Natural killer cell (primary cell): ENCODE measurements around the gene PCAT6. TPM values are rescaled to one million over a fixed set of nuclear protein-coding genes. Genes with fewer than 3 reads are reported as not detected.

Experiments
- ATAC-seq, 3 donors: fragments of 150-1000 bp in 2 of 3; fragments of 200-7000 bp in 1 of 3; cut with Tn5 transposase; 1 replicate in 1 of 3; 2 replicates in 2 of 3; pipeline ENCODE4 v1.10.0; 2021; ENCODE audit warnings: mild to moderate bottlenecking in 2 of 3, moderate library complexity in 2 of 3
- DNase-seq, 2 donors: peaks; one replicate each; pipeline versions ENCODE4 v3.0.0 to v3.0.0-alpha.2; 2013 to 2021; ENCODE audit warnings: mixed read lengths in 1 of 2
- H3K27ac ChIP-seq: one replicate; pipeline ENCODE4 v1.5.1; 2013; ENCODE audit warnings: mild to moderate bottlenecking, low read length
- H3K27me3 ChIP-seq: one replicate; pipeline ENCODE4 v1.6.1; 2013; ENCODE audit warnings: low read length; ENCODE audit not compliant: control insufficient read depth, insufficient read depth
- H3K36me3 ChIP-seq: one replicate; pipeline ENCODE4 v1.6.1; 2013; ENCODE audit warnings: low read length; ENCODE audit not compliant: control insufficient read depth, insufficient read depth
- H3K4me1 ChIP-seq: one replicate; pipeline ENCODE4 v1.6.1; 2013; ENCODE audit warnings: low read length; ENCODE audit not compliant: control insufficient read depth, insufficient read depth
- H3K4me3 ChIP-seq: one replicate; pipeline ENCODE4 v1.5.1; 2013; ENCODE audit warnings: low read length
- H3K9me3 ChIP-seq: one replicate; pipeline ENCODE4 v1.6.1; 2013; ENCODE audit warnings: low read length; ENCODE audit not compliant: control insufficient read depth, insufficient read depth
- H3K27ac Mint-ChIP-seq, 2 donors: one replicate each; pipeline ENCODE4 v1.8.0; 2022; ENCODE audit warnings: mild to moderate bottlenecking in 2 of 2, mixed read lengths in 2 of 2, moderate library complexity in 1 of 2
- H3K27me3 Mint-ChIP-seq, 2 donors: one replicate each; pipeline ENCODE4 v1.8.0; 2022; ENCODE audit warnings: low read depth in 2 of 2, mixed read lengths in 2 of 2
- H3K36me3 Mint-ChIP-seq: one replicate; pipeline ENCODE4 v1.8.0; 2022; ENCODE audit warnings: mixed read lengths
- H3K4me1 Mint-ChIP-seq, 2 donors: one replicate each; pipeline ENCODE4 v1.8.0; 2022; ENCODE audit warnings: mixed read lengths in 2 of 2
- H3K4me3 Mint-ChIP-seq: one replicate; pipeline ENCODE4 v1.8.0; 2022; ENCODE audit warnings: mild to moderate bottlenecking, moderate library complexity, mixed read lengths
- H3K9me3 Mint-ChIP-seq, 2 donors: one replicate each; pipeline ENCODE4 v1.8.0; 2022; ENCODE audit warnings: mixed read lengths in 2 of 2
- WGBS: methylation state at CpG from one replicate; pipeline ENCODE4 v1.1.7; 2013; ENCODE audit warnings: missing lambda C conversion rate; ENCODE audit not compliant: insufficient coverage; 5-methylcytosine and 5-hydroxymethylcytosine counted together
- intact Hi-C: fragments of 100-400 bp; cut with micrococcal nuclease; formaldehyde crosslinking; loops from one replicate; pipeline ENCODE4 v1.14.2; 2022
- total RNA-seq, 4 donors: library from RNA; stranded (reverse); fragments of 120-200 nt in 1 of 4; gene quantifications; one replicate each; pipeline versions ENCODE4 v1.2.3 to v1.2.4, GENCODE V29; 2013 to 2022
- TF ChIP-seq, protein P1 (sequence below): fragments of 200-600 bp; IDR thresholded peaks from one replicate; pipeline ENCODE4 v1.8.0; 2022; ENCODE audit warnings: antibody characterized with exemption

Gene PCAT6
- total RNA-seq, 3 donors from 2014 or later (not counting 1 experiment from before 2014, with no cell fraction given): 1.1 to 1.5 TPM; not detected in 1

DNA sequence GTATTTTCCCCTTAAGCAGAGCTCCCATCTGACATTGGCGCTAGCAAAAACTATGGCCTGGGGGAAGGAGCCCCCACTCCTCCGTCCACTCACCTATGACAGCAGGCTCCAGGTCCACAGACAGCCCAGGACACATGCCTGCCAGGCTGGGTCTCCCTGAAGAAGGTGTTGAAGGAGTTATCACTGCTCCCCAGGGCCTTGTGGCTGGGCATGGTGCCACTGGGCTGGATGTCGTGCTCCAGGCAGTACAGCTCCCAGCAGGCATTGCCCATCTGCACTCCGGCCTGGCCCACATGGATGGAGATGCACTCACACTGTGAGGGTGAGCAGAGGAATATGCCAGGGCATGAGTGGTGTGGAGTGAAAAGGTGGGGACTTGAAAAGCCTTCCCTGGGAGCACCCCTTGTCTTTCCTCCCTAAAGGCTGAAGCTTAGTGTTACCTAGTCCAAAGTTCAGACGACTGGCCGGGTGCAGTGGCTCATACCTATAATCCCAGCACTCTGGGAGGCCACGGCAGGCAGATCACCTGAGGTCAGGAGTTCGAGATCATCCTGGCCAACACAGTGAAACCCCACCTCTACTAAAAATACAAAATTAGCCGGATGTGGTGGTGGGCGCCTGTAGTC, 48.1 kb downstream of the PCAT6 start:
- H3K4me1 Mint-ChIP-seq: peaks cover 14% of the 10 kb centered on the region in 2 donors
- H3K9me3 Mint-ChIP-seq: no peaks in the 10 kb centered on the region
- no peaks in the 10 kb centered on the region for H3K9me3 ChIP-seq
- TF ChIP-seq, protein P1, sequence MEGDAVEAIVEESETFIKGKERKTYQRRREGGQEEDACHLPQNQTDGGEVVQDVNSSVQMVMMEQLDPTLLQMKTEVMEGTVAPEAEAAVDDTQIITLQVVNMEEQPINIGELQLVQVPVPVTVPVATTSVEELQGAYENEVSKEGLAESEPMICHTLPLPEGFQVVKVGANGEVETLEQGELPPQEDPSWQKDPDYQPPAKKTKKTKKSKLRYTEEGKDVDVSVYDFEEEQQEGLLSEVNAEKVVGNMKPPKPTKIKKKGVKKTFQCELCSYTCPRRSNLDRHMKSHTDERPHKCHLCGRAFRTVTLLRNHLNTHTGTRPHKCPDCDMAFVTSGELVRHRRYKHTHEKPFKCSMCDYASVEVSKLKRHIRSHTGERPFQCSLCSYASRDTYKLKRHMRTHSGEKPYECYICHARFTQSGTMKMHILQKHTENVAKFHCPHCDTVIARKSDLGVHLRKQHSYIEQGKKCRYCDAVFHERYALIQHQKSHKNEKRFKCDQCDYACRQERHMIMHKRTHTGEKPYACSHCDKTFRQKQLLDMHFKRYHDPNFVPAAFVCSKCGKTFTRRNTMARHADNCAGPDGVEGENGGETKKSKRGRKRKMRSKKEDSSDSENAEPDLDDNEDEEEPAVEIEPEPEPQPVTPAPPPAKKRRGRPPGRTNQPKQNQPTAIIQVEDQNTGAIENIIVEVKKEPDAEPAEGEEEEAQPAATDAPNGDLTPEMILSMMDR: no peak
- H3K4me1 ChIP-seq: peaks cover 17% of the 10 kb centered on the region
- no peak overlapping the region for H3K27ac Mint-ChIP-seq
- ATAC-seq (no peak), DNase-seq (no peak)
- H3K27me3 ChIP-seq: peaks cover 3% of the 10 kb centered on the region
- peak overlapping the region; percentile 4 for H3K4me3 Mint-ChIP-seq
- peaks cover 0 to 23% of the 10 kb centered on the region in 2 donors for H3K27me3 Mint-ChIP-seq
- H3K36me3 ChIP-seq: no peaks in the 10 kb centered on the region
- H3K27ac ChIP-seq: no peak overlapping the region
- no peak overlapping the region for H3K4me3 ChIP-seq
- no peaks in the 10 kb centered on the region for H3K36me3 Mint-ChIP-seq
- intact Hi-C loops: no loop called here
- 92% methylated on average over 10 of the region's 10 CpGs for WGBS

DNA sequence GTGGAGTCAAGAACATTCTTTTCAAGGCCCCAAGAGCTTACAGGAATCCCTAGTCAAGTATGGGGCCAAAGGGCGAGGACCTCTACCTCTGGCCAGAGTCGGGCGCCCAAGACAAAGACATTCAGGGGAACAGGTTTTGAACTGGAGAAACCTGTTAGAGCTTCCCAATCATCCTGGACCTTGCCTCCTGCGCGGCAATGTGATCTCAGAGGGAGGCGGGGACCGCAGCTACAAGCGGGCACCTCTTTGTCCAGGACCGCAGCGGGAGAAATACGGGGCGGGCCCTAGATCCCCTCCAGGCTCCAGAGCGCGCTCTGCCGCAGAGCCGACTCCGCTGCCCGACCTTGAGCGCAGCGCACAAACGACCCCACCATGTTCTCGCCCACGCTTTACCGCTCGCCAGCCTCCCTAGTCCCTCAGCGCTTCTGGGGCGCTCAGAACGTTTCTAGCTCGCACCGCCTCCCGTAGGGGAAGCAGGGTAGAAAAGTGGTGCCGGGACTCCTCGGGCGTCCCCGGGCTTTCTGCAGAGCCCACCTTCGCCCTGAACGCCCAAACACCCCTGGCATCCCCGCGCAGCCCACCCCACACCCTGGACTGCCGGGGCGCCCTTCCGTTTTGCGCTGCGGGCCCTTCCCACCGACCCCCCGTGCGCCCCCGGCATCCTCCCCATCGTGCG, 50.1 kb downstream of the PCAT6 start:
- peak overlapping the region in 1 of 2 donors; percentile 58 for H3K27ac Mint-ChIP-seq
- Histone ChIP-seq H3K4me3 (peak overlapping the region; percentile 45), H3K9me3 (no peaks in the 10 kb centered on the region), H3K4me1 (peaks cover 17% of the 10 kb centered on the region), H3K27me3 (peaks cover 3% of the 10 kb centered on the region), H3K27ac (no peak overlapping the region), H3K36me3 (no peaks in the 10 kb centered on the region)
- H3K9me3 Mint-ChIP-seq: no peaks in the 10 kb centered on the region
- no peaks in the 10 kb centered on the region for H3K36me3 Mint-ChIP-seq
- ATAC-seq: peak; percentile 43 to 65 (median 59)
- H3K4me1 Mint-ChIP-seq: peaks cover 14% of the 10 kb centered on the region in 2 donors
- DNase-seq: peak; percentile 17 to 45
- WGBS: 4% methylated on average over 50 of the region's 50 CpGs
- intact Hi-C loops: no loop called here
- peaks cover 15 to 28% of the 10 kb centered on the region in 2 donors for H3K27me3 Mint-ChIP-seq
- H3K4me3 Mint-ChIP-seq: peak overlapping the region; percentile 92
- TF ChIP-seq, protein P1: no peak

Other genes with a start within 250 kb of the PCAT6 start
- gene SYT2, start 100.5 kb upstream of the PCAT6 start, total RNA-seq: not detected
- 100 to 1,000 TPM; 107 to 121 (median 108) TPM for gene KDM5B, start 2.5 kb upstream of the PCAT6 start, total RNA-seq
- 10 to 100 TPM; 13.3 to 26.4 (median 21.5) TPM for gene RABIF, start 78.2 kb downstream of the PCAT6 start, total RNA-seq
- 10 to 100 TPM; 19.2 to 23.2 (median 22.6) TPM for gene KLHL12, start 116.3 kb downstream of the PCAT6 start, total RNA-seq
- gene ADIPOR1, start 147.4 kb downstream of the PCAT6 start, total RNA-seq: 10 to 100 TPM; 61.9 to 81.7 (median 80.6) TPM
- 10 to 100 TPM; 27.5 to 36.6 (median 27.7) TPM for gene CYB5R1, start 156.3 kb downstream of the PCAT6 start, total RNA-seq
- 100 to 1,000 TPM; 127 to 147 (median 143) TPM for gene TMEM183A, start 196.4 kb downstream of the PCAT6 start, total RNA-seq
- gene PPFIA4, start 215.5 kb downstream of the PCAT6 start, total RNA-seq: under 1 TPM; 0.18 to 0.88 (median 0.33) TPM